ENCODE data around the gene SLC25A12. TPM values are rescaled to one million over a fixed set of nuclear protein-coding genes. Genes with fewer than 3 reads are reported as not detected.
A peak's percentile ranks its signal among the peaks of the same experiment; 100 is the strongest.

The SLC25A12 gene
- total RNA-seq = 110 TPM
- long read RNA-seq, transcript SLC25A12-202 (18 exons, 2,979 nt) = major isoform, 234 of 281 reads
- long read RNA-seq, partial matches to known transcripts = 18 of 281 reads
- long read RNA-seq, other reads (novel, unspliced or antisense) = 27 of 281 reads

GRCh38 chr2:171893824-171894611 is at the start of gene SLC25A12:
Gene SLC25A12, minus strand, starts transcription at chr2:171894244. Its CDS starts 30 bp downstream, at chr2:171894214.
- Histone ChIP-seq H3K4me1 (peaks cover 64% of the 10 kb centered on the region), H3K27me3 (ENCODE audit: low read depth) (no peaks in the 10 kb centered on the region), H3K27ac (replicated peaks) (peak within 1 kb of the TSS; percentile 93), H3K4me3 (peak within 1 kb of the TSS; percentile 96), H3K36me3 (no peaks in the 10 kb centered on the region), H3K9me3 (replicated peaks) (peaks cover 6% of the 10 kb centered on the region)
- peak; percentile 88 for DNase-seq
- intact Hi-C loops (cut with micrococcal nuclease) = no loop called here
- no peak for TF ChIP-seq CTCF (IDR thresholded peaks at IDR 0.05; ENCODE audit: borderline replicate concordance)

- intact Hi-C loops (cut with micrococcal nuclease) = no loop called here
- Histone ChIP-seq H3K36me3 (no peaks in the 10 kb centered on the region), H3K4me1 (peaks cover 12% of the 10 kb centered on the region), H3K9me3 (replicated peaks) (no peaks in the 10 kb centered on the region), H3K27ac (replicated peaks) (no peak overlapping the region), H3K27me3 (ENCODE audit: low read depth) (no peaks in the 10 kb centered on the region), H3K4me3 (no peak overlapping the region)
- no peak for DNase-seq
- no peak for TF ChIP-seq CTCF (IDR thresholded peaks at IDR 0.05; ENCODE audit: borderline replicate concordance)
These were observed 47.3 kb upstream of the SLC25A12 start for GRCh38 chr2:171941316-171941699.

- peaks cover 19% of the 10 kb centered on the region for H3K4me1 ChIP-seq
- TF ChIP-seq CTCF (IDR thresholded peaks at IDR 0.05; ENCODE audit: borderline replicate concordance) = no peak
- no peak overlapping the region for H3K27ac ChIP-seq (replicated peaks)
- DNase-seq = no peak
- no peak overlapping the region for H3K4me3 ChIP-seq
- intact Hi-C loops (cut with micrococcal nuclease) = no loop called here
- H3K27me3 ChIP-seq (ENCODE audit: low read depth) = no peaks in the 10 kb centered on the region
- H3K36me3 ChIP-seq = no peaks in the 10 kb centered on the region
- no peaks in the 10 kb centered on the region for H3K9me3 ChIP-seq (replicated peaks)
These were observed 45.7 kb upstream of the SLC25A12 start for GRCh38 chr2:171939743-171940071.

GRCh38 chr2:171939058-171939742 is 45.2 kb upstream of the SLC25A12 start:
- Histone ChIP-seq H3K27me3 (ENCODE audit: low read depth) (no peaks in the 10 kb centered on the region), H3K4me3 (no peak overlapping the region), H3K4me1 (peaks cover 19% of the 10 kb centered on the region), H3K36me3 (no peaks in the 10 kb centered on the region), H3K9me3 (replicated peaks) (no peaks in the 10 kb centered on the region), H3K27ac (replicated peaks) (no peak overlapping the region)
- TF ChIP-seq CTCF (IDR thresholded peaks at IDR 0.05; ENCODE audit: borderline replicate concordance) = no peak
- no peak for DNase-seq
- intact Hi-C loops (cut with micrococcal nuclease) = no loop called here

GRCh38 chr2:171930385-171930784 is 36.3 kb upstream of the SLC25A12 start:
- peaks cover 4% of the 10 kb centered on the region for H3K4me1 ChIP-seq
- no peaks in the 10 kb centered on the region for H3K27me3 ChIP-seq (ENCODE audit: low read depth)
- peaks cover 39% of the 10 kb centered on the region for H3K36me3 ChIP-seq
- no peak overlapping the region for H3K27ac ChIP-seq (replicated peaks)
- TF ChIP-seq CTCF (IDR thresholded peaks at IDR 0.05; ENCODE audit: borderline replicate concordance) = no peak
- no peak overlapping the region for H3K4me3 ChIP-seq
- DNase-seq = no peak
- H3K9me3 ChIP-seq (replicated peaks) = no peaks in the 10 kb centered on the region
- intact Hi-C loops (cut with micrococcal nuclease) = no loop called here
